Measurements from ENCODE around the gene FBXL13.

DNA sequence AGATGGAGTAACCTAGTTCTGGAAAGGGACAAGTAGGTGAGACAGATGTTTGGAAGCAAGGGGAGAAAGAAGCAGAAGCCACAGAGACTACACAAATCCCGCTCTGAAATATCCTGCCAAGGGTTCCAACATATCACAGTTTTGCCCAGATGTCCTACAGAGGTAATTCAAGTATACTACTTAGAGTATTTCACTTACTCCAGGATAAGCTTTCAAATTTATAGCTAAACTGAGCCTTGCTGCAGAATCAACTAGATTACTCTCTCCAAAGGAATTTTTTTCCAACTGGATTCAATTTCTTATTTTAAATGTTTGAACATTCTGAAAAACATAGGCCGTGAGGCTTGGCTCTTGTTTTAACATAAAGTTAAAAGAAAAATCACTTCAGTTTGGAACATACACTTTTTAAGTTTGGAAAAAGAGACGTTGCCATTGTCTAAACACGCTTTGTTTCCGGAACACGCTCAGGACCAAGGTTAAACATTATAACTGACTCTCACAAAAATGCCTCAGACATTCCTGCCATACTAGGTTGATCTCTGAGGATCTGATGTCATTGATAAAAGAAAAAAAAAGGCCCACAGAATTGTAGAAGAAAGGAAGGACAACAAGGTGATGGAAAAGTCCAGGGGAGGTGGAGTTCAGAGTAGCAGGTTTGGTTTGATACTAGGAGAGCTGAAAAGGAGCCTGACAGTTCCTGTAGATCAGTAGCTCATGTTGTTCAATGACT, 251.0 kb downstream of the FBXL13 start:
- TF ChIP-seq ZBTB7A (IDR thresholded peaks at IDR 0.05; ENCODE audit: low read depth) = no peak
- TF ChIP-seq, protein P1, sequence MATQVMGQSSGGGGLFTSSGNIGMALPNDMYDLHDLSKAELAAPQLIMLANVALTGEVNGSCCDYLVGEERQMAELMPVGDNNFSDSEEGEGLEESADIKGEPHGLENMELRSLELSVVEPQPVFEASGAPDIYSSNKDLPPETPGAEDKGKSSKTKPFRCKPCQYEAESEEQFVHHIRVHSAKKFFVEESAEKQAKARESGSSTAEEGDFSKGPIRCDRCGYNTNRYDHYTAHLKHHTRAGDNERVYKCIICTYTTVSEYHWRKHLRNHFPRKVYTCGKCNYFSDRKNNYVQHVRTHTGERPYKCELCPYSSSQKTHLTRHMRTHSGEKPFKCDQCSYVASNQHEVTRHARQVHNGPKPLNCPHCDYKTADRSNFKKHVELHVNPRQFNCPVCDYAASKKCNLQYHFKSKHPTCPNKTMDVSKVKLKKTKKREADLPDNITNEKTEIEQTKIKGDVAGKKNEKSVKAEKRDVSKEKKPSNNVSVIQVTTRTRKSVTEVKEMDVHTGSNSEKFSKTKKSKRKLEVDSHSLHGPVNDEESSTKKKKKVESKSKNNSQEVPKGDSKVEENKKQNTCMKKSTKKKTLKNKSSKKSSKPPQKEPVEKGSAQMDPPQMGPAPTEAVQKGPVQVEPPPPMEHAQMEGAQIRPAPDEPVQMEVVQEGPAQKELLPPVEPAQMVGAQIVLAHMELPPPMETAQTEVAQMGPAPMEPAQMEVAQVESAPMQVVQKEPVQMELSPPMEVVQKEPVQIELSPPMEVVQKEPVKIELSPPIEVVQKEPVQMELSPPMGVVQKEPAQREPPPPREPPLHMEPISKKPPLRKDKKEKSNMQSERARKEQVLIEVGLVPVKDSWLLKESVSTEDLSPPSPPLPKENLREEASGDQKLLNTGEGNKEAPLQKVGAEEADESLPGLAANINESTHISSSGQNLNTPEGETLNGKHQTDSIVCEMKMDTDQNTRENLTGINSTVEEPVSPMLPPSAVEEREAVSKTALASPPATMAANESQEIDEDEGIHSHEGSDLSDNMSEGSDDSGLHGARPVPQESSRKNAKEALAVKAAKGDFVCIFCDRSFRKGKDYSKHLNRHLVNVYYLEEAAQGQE (IDR thresholded peaks at IDR 0.05; ENCODE audit: low read depth) = no peak
- TF ChIP-seq RAD21 (IDR thresholded peaks at IDR 0.05; ENCODE audit: low read depth) = no peak
- TF ChIP-seq, protein P2, sequence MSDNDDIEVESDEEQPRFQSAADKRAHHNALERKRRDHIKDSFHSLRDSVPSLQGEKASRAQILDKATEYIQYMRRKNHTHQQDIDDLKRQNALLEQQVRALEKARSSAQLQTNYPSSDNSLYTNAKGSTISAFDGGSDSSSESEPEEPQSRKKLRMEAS (IDR thresholded peaks at IDR 0.05) = no peak
- no peak for TF ChIP-seq CEBPB (IDR thresholded peaks at IDR 0.05)
- TF ChIP-seq EP300 (IDR thresholded peaks at IDR 0.05; ENCODE audit: borderline replicate concordance) = no peak
- no peak for TF ChIP-seq TAF1 (IDR thresholded peaks at IDR 0.05; ENCODE audit: low read depth)
- TF ChIP-seq TEAD4 (IDR thresholded peaks at IDR 0.05) = no peak
- no peak for TF ChIP-seq NFIC (IDR thresholded peaks at IDR 0.05)
- TF ChIP-seq USF1 (IDR thresholded peaks at IDR 0.05) = no peak
- no peak for TF ChIP-seq YY1 (IDR thresholded peaks at IDR 0.05; ENCODE audit: low read depth)
- no peak for TF ChIP-seq CREB1 (IDR thresholded peaks at IDR 0.05; ENCODE audit: low read depth)
- TF ChIP-seq FOXM1 (IDR thresholded peaks at IDR 0.05; ENCODE audit: borderline replicate concordance, low read depth) = no peak

Data from Ishikawa (cell line).